WI38 (cell line): ENCODE measurements around the gene ZNF473.
"Not testable (repeated sequence)": the region's sequence is repeated elsewhere in the genome, so short reads cannot be mapped to it uniquely, and the experiment has no call there.

Source experiments
- H3K4me3 ChIP-seq: 2 replicates; pipeline ENCODE4 v1.5.1; 2011; ENCODE audit warnings: low read depth, mild to moderate bottlenecking, control low read depth, low read length
- CTCF ChIP-seq: IDR thresholded peaks from 2 replicates; pipeline ENCODE4 v1.5.1; 2012; ENCODE audit warnings: low read depth, mild to moderate bottlenecking, control low read depth, low read length

ZNF473 gene

DNA sequence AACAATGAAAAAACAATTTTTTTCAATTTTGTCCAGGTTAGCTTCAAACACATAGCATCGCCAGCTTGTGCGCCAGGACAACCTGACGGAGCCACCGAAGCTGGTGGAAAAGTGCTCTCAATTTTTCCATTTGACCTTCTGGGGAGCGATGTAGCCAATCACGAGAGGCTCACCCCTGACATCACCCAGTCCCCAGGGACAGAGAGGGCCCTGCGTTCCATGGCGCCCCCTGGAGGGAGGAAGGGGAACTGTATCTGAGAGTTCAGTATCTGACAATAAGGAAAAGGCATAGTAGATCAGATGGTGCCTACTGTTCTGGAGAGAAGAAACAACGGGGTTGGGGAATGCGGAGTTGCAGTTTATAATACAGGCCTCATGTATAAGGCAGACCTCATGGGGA, 64.9 kb downstream of the ZNF473 start:
- not testable (repeated sequence) for H3K4me3 ChIP-seq
- TF ChIP-seq CTCF: peak; percentile 30; the same call in 1 of the 2 replicates

- not testable (repeated sequence) for H3K4me3 ChIP-seq
Observed at GRCh38 chr19:50091786-50092185, 66.0 kb downstream of the ZNF473 start.

- H3K4me3 ChIP-seq: not testable (repeated sequence)
Observed at GRCh38 chr19:50092597-50092996, 66.8 kb downstream of the ZNF473 start.

DNA sequence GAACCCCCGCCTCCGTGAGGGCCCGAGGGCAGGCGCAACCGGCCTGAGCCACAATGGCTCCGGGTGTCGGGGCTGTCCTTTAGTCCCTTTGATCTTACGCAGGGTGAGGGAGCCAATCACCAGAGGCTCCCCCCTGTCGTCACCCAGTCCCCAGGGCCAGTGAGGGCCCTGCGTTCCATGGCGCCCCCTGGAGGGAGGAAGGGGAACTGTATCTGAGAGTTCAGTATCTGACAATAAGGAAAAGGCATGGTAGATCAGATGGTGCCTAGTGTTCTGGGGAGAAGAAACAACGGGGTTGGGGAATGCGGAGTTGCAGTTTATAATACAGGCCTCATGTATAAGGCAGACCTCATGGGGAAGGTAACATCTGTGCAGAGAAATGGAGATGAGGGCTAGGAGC, 72.1 kb downstream of the ZNF473 start:
- H3K4me3 ChIP-seq: not testable (repeated sequence)

DNA sequence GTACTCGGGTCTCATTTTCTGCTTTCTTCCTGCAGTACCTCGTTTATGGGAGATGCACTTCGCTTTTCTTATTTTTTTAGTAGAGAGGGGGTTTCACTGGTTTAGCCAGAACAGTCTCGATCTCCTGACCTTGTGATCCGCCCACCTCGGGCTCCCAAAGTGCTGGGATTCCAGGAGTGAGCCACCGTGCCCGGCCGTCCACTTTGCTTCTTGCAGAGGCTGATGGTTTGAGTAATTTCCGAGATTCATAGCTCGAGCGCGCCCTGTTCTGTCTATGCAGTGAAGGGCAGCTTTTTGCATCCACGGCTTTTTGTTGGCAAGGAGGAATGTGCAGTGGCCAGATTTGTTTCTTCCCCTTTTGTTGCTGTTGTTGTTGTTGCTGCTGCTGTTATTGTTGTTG, 73.1 kb downstream of the ZNF473 start:
- not testable (repeated sequence) for H3K4me3 ChIP-seq

DNA sequence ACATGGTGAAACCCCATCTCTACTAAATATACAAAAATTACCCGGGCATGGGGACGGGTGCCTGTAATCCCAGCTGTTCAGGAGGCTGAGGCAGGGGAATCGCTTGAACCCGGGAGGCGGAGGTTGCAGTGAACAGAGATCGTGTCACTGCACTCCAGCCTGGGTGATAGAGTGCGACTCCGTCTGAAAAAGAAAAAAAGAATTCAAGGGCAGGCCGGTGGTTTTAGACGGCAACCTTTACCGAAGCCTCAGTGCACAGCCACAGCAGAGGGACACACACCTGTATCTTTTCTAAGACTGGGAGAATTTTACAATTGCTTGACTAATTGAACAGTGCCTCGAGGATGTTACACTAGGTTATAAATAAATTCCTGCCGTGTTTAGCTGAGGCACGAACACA, 73.9 kb downstream of the ZNF473 start:
- H3K4me3 ChIP-seq: not testable (repeated sequence)

GRCh38 chr19:50100946-50101345, 75.1 kb downstream of the ZNF473 start:
- not testable (repeated sequence) for H3K4me3 ChIP-seq
